DMS79 treated with DMSO at 0.1 percent for 48 hours (cell line): Measurements from ENCODE around the gene CPOX.
"Not testable (repeated sequence)": the region's sequence is repeated elsewhere in the genome, so short reads cannot be mapped to it uniquely, and the experiment has no call there.

Experiments used
- DNase-seq: peaks from one replicate; lab custom pipeline; 2025; lab: John Stamatoyannopoulos, UW

The CPOX gene

DNA sequence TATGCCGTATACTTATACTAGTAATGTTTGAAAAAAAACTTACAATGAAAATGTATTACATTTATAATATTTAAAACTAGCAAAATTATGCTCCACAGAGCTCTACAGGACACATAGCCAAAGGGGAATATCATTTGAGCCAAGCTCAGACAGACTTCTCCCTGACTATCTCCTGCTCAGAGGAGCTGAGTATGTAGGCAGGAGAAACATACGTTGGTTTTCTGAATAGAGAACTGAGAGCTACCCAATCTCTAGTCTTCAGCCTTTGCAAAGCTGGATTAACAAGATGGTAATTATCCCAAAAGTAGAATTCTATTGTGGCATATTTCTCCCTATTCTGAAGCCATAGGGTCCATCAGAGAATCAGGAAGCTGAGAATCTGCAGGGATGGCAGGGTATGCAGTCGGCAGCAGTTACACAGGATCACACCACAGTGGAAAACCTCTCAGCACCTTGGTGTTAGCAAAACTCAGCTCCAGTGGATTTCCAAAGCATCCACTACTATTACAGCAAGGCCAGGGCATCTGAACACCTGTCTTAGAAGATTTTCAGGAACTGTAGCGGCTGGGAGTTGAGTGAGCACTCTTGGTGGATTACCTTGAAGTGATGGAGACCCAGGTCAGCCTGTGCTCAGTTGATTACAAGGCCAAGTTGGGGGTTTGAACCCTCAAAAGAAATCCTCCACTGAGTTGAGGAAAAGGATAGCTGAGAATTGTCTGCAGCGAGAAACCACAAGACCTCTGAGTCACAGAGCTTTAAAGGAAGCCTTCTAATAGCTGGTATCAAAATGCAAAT, 31.5 kb downstream of the CPOX start:
- no peak for DNase-seq

DNA sequence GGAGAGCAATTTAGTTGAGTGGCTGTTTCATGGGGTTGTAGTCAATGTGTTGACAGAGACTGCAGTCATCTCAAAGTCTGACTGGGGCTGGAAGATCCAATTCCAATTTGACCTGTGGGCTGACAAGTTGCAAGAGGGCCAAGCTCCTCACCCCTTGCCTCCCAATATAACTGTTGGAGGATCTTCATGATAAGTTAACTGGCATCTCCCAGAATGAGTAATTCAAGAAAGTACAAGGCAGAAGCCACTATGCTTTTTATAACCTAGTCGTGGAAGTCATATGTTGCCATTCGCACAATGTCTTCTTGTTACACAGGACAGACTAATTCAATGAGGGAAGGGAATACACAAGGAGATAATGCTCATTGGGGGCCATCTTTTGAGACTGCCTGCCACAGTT, 32.5 kb downstream of the CPOX start:
- no peak for DNase-seq

DNA sequence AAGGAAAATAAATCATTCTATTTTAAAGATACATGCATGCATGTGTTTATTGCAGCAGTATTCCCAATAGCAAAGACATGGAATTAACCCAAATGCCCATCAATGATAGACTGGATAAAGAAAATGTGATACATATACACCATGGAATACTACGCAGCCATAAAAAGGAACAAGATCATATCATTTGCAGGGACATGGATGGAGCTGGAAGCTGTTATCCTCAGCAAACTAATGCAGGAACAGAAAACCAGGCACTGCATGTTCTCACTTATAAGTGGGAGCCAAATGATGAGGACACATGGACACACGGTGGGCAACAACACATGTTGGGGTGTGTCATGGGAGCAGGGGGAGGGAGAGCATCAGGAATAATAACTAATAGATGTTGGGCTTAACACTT, 33.6 kb downstream of the CPOX start:
- not testable (repeated sequence) for DNase-seq

DNA sequence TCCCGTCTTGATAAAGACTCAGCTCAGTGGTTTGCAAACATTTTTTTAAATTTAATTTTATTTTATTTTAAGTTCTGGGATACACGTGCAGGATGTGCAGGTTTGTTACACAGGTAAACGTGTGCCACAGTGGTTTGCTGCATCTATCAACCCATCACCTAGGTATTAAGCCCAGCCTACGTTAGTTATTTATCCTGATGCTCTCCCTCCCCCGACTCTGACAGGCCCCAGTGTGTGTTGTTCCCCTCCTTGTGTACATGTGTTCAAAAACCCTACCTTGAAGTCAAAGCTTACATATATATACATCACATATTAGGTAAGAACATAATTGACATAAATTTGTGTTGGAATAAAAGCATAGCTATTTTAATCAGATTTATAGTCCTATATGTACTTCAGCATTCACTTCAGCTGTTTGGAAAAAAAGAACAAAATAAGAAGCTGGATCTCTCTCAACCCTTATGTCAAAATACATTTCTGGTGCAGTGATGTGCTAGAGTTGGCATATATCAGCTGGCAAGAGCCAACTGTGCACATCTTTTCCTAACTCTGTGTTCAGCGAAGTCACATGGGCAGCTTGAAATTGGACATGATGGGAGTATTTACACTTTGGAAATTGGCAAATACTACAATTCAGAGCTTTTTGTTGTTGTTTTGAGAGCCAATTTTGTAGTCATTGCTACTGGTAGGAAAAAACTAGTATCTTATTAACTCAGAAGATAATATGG, 35.1 kb downstream of the CPOX start:
- no peak for DNase-seq

DNA sequence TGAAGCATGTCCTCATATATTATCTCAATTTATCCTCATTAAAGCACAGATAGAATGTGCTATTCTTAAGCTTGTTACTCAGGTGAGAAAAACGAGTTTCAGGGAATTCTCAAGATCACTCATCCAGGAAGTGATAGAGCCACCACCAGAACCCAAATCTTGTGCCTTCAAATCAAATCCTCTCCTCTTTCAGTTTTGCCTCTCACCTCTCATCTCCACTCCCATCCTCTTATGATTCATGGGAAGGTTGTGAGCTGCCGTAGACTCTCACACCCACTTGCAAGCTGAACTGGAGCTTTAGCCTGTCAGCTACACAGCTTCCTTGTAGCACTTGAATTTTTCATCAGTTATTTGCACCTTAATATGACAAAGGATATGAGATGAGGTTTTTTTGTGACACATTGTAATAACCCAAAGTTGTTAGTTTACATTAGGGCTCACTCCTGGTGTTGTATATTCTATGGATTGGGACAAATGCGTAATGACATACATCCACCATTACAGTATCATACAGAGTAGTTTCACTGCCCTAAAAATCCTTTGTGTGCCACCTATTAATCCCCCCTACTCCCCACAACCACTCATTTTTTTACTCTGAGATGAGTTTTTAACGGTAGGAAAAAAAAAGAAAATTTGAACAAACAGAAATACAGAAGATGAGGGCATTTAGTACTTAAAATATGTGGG, 35.9 kb downstream of the CPOX start:
- DNase-seq, result no peak

DNA sequence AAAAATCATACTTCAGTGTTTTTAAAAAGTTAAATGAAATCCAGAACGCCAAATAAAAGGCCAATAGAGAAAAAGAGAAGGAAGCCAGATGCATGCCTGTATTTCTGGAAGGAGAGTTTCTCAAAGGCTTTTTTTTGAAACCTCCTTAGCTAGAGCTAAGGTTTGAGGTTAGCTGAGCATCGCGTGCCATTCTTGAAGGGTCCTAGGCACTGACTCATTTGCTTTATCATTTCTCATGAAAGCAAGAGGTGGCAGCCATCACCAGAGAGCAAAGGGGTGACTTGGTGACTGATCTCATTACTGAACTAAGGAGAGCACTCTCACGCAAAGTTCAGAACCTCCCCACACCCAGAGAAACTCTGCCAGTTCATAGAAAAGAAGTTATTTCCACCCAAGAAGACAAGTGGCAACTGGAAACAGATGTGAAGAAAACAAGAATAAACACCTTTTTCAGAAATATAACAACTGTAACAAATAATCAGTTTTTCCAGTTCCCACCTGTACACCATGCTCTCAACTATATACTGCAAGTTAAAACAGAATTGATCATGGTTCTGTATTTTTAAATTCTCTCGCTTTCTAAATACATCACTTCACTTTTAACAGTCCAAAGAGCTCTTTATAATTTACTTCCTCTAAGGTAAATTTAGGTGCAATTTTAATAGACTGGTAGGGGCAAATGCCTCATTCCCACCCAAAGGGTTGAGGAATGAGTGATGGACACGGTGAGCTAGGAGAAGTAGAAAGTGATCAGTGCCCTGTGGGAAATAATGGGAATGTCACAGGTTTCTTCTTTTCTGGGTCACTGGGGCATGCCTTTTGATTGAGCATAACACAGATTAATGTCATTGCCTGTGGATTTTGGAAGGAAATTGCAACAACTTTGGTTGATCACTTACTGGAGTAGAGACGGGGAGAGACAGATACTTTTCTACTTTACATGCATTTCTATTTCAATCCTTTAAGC, 37.0 kb downstream of the CPOX start:
- no peak for DNase-seq

DNA sequence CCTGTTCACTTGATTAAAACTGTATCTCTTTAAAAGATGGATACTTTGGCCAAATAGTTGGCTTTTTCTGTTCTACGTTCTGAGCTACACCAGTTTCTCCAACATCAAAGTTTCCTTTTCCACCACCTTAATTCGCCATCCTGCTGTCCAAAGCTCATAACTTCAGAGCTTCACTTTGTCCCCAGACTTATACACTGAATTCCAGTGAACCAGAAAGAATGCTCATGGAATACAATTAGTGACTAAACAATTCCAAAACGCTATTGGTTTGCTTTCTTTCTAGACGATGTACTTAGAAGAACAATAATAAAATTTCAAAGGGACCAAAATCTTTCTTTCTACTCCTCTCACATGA, 38.4 kb downstream of the CPOX start:
- DNase-seq, result no peak

DNA sequence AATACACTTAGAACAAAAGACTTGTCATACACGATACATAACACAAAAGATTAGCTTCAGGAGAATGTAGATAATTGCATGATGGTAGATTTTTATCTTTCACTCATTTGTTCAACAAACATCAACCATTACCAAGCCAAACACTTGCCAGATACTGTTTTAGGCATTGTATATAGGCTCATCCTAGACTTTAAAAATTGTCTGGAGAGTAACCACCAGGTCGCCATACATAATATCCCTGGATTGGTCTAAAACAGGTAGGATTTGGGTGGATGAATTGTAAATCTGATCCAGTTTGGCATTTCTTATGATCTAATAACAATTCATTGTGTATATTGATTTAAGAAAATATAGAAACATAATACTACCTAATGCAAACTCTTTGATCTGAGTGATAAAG, 38.8 kb downstream of the CPOX start:
- DNase-seq, result no peak

DNA sequence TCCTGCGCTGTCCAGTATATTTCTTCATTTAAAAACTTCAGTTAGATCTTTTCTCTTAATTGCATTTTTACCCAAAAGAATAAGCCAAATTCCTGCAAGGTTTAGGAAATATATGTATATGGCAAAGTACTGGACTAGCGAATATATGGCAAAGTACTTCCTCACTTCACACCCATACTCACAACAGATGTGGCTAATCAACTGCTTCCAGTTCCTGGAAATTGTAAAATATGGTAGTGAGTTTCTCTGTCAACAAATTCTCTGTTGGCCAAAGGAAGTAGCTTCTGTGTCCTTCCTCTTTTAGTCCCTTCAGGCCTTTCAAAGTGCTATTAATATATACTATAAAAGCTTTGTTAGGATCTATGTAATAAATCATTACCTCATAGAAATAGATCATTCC, 39.7 kb downstream of the CPOX start:
- no peak for DNase-seq

DNA sequence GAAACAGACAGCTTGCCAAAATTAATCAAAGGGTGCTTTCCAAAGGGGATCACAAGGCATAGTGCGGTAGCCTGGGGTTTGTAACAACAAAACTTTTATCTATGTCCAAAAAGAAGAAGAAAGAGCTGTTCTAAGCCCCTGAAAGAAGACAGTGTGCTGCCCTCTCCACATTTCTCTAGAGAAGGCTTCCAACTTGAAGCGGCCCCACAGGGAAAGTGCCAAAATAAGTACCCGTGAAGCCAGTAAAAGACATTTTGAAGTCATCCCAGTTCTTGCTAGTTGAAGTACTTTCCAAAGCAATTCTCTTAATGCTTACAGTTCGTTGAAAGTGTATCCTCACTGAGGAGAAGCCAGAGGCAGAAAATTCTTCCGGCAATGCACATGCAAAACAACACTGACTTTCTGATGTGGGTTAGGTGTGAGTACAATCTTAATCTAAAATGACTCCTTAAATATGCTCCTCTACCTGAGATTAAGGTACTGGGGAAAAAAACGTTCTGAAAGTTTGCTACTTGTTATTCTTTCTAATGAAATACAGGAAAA, 40.3 kb downstream of the CPOX start:
- no peak for DNase-seq

DNA sequence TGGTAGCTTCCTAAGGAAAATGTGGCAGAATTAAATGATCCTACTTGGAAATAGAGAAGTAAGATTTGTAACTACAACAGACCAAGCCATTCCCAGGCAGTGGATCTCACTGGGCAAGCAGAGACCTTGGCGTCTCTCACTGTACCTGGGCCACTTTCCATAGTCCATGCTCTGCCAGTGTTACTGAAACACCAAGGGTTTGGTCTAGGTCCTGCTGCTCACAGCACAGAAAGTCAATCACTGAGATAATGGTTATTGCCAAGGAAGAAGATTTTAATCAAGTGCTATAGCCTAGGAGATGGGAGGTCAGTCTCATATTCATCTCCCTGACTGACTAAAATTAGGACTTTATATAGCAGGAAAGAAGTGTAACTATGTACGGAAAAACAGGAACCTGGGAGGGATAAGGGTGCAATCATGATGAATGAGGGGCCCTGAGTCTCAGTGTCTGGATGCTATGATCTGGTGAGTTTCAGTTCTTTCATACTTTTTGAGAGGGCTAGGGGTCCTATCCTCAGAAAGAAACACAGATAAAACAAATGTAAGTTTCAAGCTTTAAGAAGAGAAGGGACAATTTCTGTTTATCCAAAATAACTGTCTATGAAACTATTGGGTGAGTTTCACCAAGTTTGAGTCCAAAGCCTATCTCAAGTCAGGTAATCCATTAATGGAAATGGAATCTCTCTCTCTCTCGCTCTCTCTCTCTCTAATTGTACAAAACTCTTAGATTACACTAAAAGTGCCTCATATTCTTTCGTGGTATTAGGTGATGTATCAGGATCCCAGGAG, 41.0 kb downstream of the CPOX start:
- DNase-seq, result no peak

DNA sequence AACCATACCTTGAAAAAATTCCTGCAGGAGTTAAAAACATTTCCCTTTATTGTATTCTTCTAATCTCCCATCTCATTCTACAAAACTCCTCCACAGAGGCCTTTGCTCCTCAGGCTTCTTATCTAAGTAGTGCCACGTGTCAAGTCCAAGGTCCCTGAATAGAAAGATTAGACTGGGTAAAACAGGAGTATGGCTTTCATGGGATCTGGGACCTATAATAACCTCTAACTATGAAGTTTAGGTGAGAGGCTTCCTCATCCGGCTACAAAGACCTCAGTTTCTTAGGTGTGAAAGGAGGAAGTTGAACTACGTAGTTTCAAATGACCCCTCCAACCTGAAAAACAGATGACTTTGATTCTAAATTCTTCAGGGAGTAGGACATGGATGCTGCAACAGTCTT, 41.7 kb downstream of the CPOX start:
- no peak for DNase-seq

DNA sequence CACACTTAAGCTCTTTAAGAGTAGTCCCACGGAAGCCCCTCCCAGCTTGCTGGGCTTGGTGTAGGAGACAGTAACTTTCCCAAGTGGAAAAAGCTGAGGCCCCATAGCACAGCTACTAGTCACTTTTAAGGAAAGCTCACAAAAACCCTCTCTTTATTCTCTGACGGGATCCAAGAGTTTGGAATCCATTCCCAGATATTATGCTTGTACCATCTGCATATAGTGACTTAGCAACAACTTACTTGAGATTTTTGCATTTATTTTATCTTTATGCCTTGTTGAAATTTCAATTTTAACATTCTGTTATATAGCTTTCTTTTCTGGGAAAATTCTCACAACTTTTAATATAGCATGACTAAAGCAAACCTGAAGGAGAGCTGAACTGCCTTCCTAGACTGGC, 42.2 kb downstream of the CPOX start:
- DNase-seq, result no peak

DNA sequence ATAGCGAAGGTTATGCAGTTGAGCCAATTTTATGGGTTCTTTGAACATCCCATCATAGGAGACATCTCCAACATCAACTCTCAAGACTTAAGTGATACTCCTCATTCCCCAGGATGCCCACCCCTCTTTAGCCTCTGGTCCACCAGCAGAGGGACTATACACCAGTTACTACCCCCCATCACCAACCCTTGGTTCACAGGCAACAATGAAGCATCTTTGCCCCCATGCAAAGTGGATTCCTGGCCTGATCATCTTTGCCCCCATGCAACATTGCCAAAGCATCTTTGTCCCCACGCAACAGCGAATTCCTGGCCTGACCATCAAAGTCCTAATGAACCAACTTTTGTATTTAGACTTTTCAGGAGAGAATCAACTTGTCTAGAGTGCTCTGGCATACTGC, 42.6 kb downstream of the CPOX start:
- DNase-seq, result no peak

DNA sequence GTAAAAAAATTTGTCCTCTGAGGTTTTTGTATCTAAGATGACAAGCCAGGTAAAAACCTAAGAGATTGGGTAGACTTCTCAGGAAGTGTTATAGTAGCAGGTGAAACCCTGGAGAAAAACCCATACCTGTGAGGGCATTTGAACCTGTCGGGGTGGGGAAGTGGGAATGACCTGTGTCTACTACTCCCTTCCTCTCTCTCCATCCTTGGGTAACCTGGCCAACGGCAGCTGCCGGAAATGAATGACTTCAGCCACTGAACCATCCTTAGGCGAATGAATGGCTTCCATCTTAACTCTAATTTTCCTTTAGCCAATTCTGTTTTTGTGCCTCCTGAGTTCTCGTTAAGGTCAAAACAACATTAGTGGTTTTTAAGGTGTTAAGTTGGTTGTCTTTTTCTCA, 44.9 kb downstream of the CPOX start:
- no peak for DNase-seq

DNA sequence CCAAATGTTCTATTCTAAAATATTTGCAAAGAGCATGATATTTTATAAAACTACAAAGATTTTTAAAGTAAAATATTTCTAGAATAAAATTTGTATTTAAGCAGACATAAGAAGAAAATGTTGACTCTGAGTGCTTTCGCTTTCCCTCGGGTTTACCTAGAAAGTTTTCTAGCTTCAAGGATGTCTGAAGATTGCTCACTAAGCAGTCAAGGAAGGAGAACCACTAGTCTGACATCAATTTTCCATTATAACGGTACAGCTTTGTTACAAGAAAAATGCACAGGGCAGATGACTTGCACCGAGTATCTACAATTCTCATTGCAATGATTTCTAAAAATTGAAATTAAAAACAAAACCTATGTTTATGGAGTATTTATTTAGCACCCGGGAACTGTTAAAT, 47.5 kb downstream of the CPOX start:
- DNase-seq, result no peak

DNA sequence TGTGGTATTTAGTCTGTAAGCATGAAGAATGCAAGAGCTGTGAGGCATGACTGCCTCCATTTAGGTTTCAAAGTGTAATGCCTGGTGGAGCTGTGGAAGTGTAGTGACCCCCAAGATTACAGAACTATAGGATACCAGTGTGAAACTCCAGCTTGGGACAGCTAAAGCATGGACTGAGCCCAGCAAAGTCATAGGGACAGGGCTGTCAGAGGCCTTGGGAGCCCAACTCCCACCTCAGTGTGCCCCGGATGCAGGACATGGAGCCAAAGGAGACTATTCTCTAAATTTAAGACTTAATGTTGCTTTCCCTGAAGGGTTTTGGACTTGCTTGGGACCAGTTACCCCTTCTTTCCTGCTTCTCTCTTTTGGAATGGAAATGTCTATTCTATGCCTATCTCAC, 50.8 kb downstream of the CPOX start:
- no peak for DNase-seq

DNA sequence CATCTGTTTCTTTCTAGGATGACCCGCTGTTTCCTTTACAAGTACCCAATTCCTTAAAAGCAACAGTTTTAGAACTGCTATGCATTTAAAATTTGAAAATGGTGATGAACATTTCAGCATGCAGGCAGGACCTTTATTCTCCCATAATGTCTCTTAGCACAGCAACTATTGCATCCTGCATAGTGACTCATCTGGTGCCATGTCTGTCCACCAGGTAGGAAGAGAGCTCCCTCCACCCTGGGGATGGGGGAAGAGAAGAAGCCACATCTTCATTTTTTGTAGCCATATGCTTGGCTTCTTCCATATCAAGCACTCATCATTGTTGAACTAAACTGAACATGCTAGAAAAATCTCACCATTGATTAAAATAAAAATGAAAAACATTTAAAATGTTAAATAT, 51.7 kb downstream of the CPOX start:
- no peak for DNase-seq

DNA sequence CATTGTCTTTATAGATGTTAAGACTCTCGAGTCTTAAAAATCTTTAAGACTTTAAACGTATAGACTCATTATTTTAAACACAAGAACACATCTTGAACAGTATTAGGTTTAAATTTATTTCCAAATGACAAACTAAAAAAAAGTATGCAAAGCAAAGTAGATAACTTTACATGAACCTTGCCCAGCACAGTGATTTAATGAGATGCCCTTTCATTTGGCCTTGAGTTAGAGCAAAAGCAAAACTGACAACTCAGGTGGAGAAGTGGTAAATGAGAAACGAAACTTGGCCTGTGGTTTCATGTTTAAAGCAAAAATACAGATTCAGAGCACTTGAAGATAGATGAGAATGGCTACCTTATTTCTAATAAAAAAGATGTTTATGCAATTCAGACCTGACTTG, 53.1 kb downstream of the CPOX start:
- no peak for DNase-seq

DNA sequence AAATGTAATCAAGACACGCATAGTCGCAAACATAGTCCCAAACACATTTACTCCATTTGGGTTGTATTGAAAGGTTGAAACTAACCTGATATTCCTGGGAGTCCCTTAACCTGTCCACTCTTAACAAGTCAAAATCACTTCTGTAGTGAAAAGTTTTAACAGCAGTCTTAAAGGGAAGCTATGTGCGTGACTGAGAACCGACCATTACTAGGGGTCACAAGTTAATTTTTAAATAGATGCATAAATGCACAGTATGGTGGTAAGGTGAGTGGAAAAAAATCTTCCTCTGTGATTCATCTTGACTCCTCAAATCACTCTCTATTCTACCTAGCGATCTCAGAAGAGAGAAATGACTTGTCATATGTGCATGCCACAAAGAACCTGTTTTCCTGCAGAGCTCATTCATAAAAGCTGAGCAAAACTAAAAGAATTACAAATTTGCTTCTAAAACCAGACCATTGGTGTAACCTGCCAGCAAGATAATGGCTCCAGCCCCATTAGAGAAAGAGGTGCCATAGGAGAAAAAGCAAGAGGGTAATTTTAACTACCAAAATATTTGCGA, 56.9 kb downstream of the CPOX start:
- no peak for DNase-seq

DNA sequence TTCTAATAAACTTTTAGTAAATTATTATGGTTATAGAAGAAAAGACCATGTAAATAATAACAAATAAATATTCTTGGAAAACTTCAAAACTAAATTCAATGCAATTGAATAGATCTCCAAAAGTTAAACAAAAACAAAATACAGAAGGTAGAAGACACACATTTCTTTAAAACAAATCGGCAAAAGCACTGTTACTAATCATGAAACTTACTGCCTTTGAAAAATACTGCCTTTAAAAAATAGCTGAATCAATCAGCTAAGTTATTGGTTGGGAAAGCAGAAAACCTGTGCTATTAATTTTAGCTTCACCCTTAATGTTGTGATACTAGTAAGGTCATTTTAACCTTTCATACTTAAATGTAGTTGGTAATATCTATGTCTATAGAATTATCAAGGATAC, 58.7 kb downstream of the CPOX start:
- no peak for DNase-seq
